BLaER1 treated with 17β-estradiol and CSF1 and Interleukin-3, amounts not matched to agents 10 nM and 100 nM (cell line): ENCODE data around the gene ZNF519.

ENCODE experiments used
- H3K27ac ChIP-seq, 11 experiments: shearing (Covaris generic); formaldehyde crosslinking; 2 replicates each; pipeline ENCODE4 v1.8.1; 2022
- H3K27me3 ChIP-seq, 11 experiments: shearing (Covaris generic); formaldehyde crosslinking; 2 replicates each; pipeline ENCODE4 v1.8.1; 2022
- H3K36me3 ChIP-seq, 11 experiments: shearing (Covaris generic); formaldehyde crosslinking; 2 replicates each; pipeline ENCODE4 v1.8.1; 2022
- H3K4me1 ChIP-seq, 10 experiments: shearing (Covaris generic); formaldehyde crosslinking; 2 replicates each; pipeline ENCODE4 v1.8.1; 2022
- H3K4me2 ChIP-seq, 11 experiments: shearing (Covaris generic); formaldehyde crosslinking; 2 replicates each; pipeline ENCODE4 v1.8.1; 2022
- H3K4me3 ChIP-seq, 10 experiments: shearing (Covaris generic); formaldehyde crosslinking; 2 replicates each; pipeline ENCODE4 v1.8.1; 2022
- H3K9ac ChIP-seq, 11 experiments: shearing (Covaris generic); formaldehyde crosslinking; 2 replicates each; pipeline ENCODE4 v1.8.1; 2022
- H3K9me3 ChIP-seq, 11 experiments: shearing (Covaris generic); formaldehyde crosslinking; replicated peaks in 1 of 11; 2 replicates each; pipeline ENCODE4 v1.8.1; 2022
- H4K20me1 ChIP-seq, 11 experiments: shearing (Covaris generic); formaldehyde crosslinking; 2 replicates each; pipeline ENCODE4 v1.8.1; 2022
- Cebpa-rat ChIP-seq, 11 experiments: shearing (Covaris generic); IDR thresholded peaks; 2 replicates each; pipeline ENCODE4 v1.8.1; 2022

The ZNF519 gene

GRCh38 chr18:14093307-14093915 is 38.8 kb downstream of the ZNF519 start:
- Histone ChIP-seq H4K20me1 (no peaks in the 10 kb centered on the region), H3K4me3 (no peak overlapping the region), H3K27me3 (no peaks in the 10 kb centered on the region), H3K9ac (no peak overlapping the region), H3K4me1 (no peaks in the 10 kb centered on the region), H3K36me3 (peaks cover 12 to 35% (median 32%) of the 10 kb centered on the region in 11 experiments; a peak in 20 of 22 replicates), H3K27ac (no peak overlapping the region), H3K4me2 (no peak overlapping the region), H3K9me3 (peaks cover 0 to 10% (median 0%) of the 10 kb centered on the region in 11 experiments; a peak in 5 of 22 replicates)
- no peak for TF ChIP-seq Cebpa-rat (IDR thresholded peaks at IDR 0.05)

GRCh38 chr18:14092625-14093306 is 39.5 kb downstream of the ZNF519 start:
- Histone ChIP-seq H4K20me1 (no peaks in the 10 kb centered on the region), H3K4me1 (no peaks in the 10 kb centered on the region), H3K9me3 (peaks cover 0 to 8% (median 0%) of the 10 kb centered on the region in 11 experiments; a peak in 3 of 22 replicates), H3K27ac (no peak overlapping the region), H3K27me3 (no peaks in the 10 kb centered on the region), H3K9ac (no peak overlapping the region), H3K36me3 (peaks cover 12 to 29% (median 25%) of the 10 kb centered on the region in 11 experiments; a peak in 20 of 22 replicates), H3K4me2 (no peak overlapping the region), H3K4me3 (no peak overlapping the region)
- no peak for TF ChIP-seq Cebpa-rat (IDR thresholded peaks at IDR 0.05)

GRCh38 chr18:14089781-14090180 is 42.5 kb downstream of the ZNF519 start:
- Histone ChIP-seq H3K27ac (no peak overlapping the region), H3K9me3 (no peaks in the 10 kb centered on the region), H3K9ac (no peak overlapping the region), H3K36me3 (no peaks in the 10 kb centered on the region), H3K27me3 (no peaks in the 10 kb centered on the region), H3K4me2 (no peak overlapping the region), H4K20me1 (peaks cover 0 to 11% (median 0%) of the 10 kb centered on the region in 11 experiments; a peak in 4 of 22 replicates), H3K4me1 (no peaks in the 10 kb centered on the region), H3K4me3 (no peak overlapping the region)
- no peak for TF ChIP-seq Cebpa-rat (IDR thresholded peaks at IDR 0.05)

- Histone ChIP-seq H3K36me3 (peaks cover 0 to 4% (median 0%) of the 10 kb centered on the region in 11 experiments; a peak in 1 of 22 replicates), H3K4me1 (no peaks in the 10 kb centered on the region)
- TF ChIP-seq Cebpa-rat (IDR thresholded peaks at IDR 0.05): no peak
Measured at GRCh38 chr18:14089191-14089590, 43.0 kb downstream of the ZNF519 start.

GRCh38 chr18:14086458-14087231 is 45.6 kb downstream of the ZNF519 start:
- H3K4me2 ChIP-seq: no peak overlapping the region

More at GRCh38 chr18:14089191-14089590, 43.0 kb downstream of the ZNF519 start:
- H3K9ac ChIP-seq: no peak overlapping the region
- H3K4me3 ChIP-seq: no peak overlapping the region
- H3K27me3 ChIP-seq: no peaks in the 10 kb centered on the region
- H3K27ac ChIP-seq: no peak overlapping the region
- H4K20me1 ChIP-seq: peaks cover 0 to 11% (median 0%) of the 10 kb centered on the region in 11 experiments; a peak in 4 of 22 replicates
- no peak overlapping the region for H3K4me2 ChIP-seq
- H3K9me3 ChIP-seq: no peaks in the 10 kb centered on the region

GRCh38 chr18:14085770-14086457 is 46.3 kb downstream of the ZNF519 start:
- H4K20me1 ChIP-seq: peaks cover 0 to 11% (median 0%) of the 10 kb centered on the region in 11 experiments; a peak in 4 of 22 replicates
- peaks cover 0 to 5% (median 0%) of the 10 kb centered on the region in 11 experiments; a peak in 6 of 22 replicates for H3K36me3 ChIP-seq
- H3K27me3 ChIP-seq: no peaks in the 10 kb centered on the region
- H3K9me3 ChIP-seq: no peaks in the 10 kb centered on the region
- no peaks in the 10 kb centered on the region for H3K4me1 ChIP-seq
- H3K4me2 ChIP-seq: no peak overlapping the region
- no peak overlapping the region; a peak in 1 of 22 replicates for H3K27ac ChIP-seq
- no peak overlapping the region for H3K9ac ChIP-seq
- H3K4me3 ChIP-seq: no peak overlapping the region
- no peak for TF ChIP-seq Cebpa-rat (IDR thresholded peaks at IDR 0.05)

More at GRCh38 chr18:14086458-14087231, 45.6 kb downstream of the ZNF519 start:
- peaks cover 0 to 11% (median 0%) of the 10 kb centered on the region in 11 experiments; a peak in 4 of 22 replicates for H4K20me1 ChIP-seq
- H3K9me3 ChIP-seq: no peaks in the 10 kb centered on the region
- H3K36me3 ChIP-seq: peaks cover 0 to 5% (median 0%) of the 10 kb centered on the region in 11 experiments; a peak in 1 of 22 replicates
- H3K4me1 ChIP-seq: no peaks in the 10 kb centered on the region
- H3K27me3 ChIP-seq: no peaks in the 10 kb centered on the region
- no peak overlapping the region for H3K9ac ChIP-seq
- no peak for TF ChIP-seq Cebpa-rat (IDR thresholded peaks at IDR 0.05)
- H3K27ac ChIP-seq: no peak overlapping the region; a peak in 1 of 22 replicates
- H3K4me3 ChIP-seq: no peak overlapping the region

- no peak overlapping the region for H3K4me3 ChIP-seq
- peaks cover 0 to 11% (median 2%) of the 10 kb centered on the region in 11 experiments; a peak in 6 of 22 replicates for H3K9me3 ChIP-seq
- TF ChIP-seq Cebpa-rat (IDR thresholded peaks at IDR 0.05): no peak
- no peak overlapping the region for H3K27ac ChIP-seq
- H3K27me3 ChIP-seq: no peaks in the 10 kb centered on the region
- no peaks in the 10 kb centered on the region for H4K20me1 ChIP-seq
- no peak overlapping the region for H3K4me2 ChIP-seq
- no peaks in the 10 kb centered on the region for H3K4me1 ChIP-seq
- no peak overlapping the region for H3K9ac ChIP-seq
- H3K36me3 ChIP-seq: peaks cover 0 to 68% (median 37%) of the 10 kb centered on the region in 11 experiments; a peak in 18 of 22 replicates
Measured at GRCh38 chr18:14075196-14075595, 57.0 kb downstream of the ZNF519 start.

- TF ChIP-seq Cebpa-rat (IDR thresholded peaks at IDR 0.05): no peak
- Histone ChIP-seq H3K4me3 (no peak overlapping the region), H3K4me2 (no peak overlapping the region), H3K9ac (no peak overlapping the region), H3K27ac (no peak overlapping the region), H4K20me1 (no peaks in the 10 kb centered on the region), H3K27me3 (no peaks in the 10 kb centered on the region), H3K4me1 (no peaks in the 10 kb centered on the region), H3K36me3 (peaks cover 0 to 58% (median 37%) of the 10 kb centered on the region in 11 experiments; a peak in 18 of 22 replicates), H3K9me3 (peaks cover 0 to 19% (median 6%) of the 10 kb centered on the region in 11 experiments; a peak in 7 of 22 replicates)
Measured at GRCh38 chr18:14074187-14074586, 58.0 kb downstream of the ZNF519 start.
